Karpas-422 (cell line): ENCODE data around the gene CMKLR1. TPM values are rescaled to one million over a fixed set of nuclear protein-coding genes. Genes with fewer than 3 reads are reported as not detected.

ENCODE experiments used
- DNase-seq: peaks from one replicate; pipeline ENCODE4 v3.0.0-alpha.2; 2015
- H2AFZ ChIP-seq: fragments of 200-600 bp; sonication (generic); 2 replicates; pipeline ENCODE4 v1.6.1; 2014; ENCODE audit warnings: antibody characterized with exemption, low read length, mixed read lengths
- H3K27ac ChIP-seq: fragments of 200-600 bp; sonication (generic); 2 replicates; pipeline ENCODE4 v1.5.1; 2014; ENCODE audit warnings: mild to moderate bottlenecking, low read length, moderate library complexity
- H3K27me3 ChIP-seq: fragments of 200-600 bp; sonication (generic); 2 replicates; pipeline ENCODE4 v1.6.1; 2014; ENCODE audit warnings: low read length, mixed read lengths
- H3K36me3 ChIP-seq: fragments of 200-600 bp; sonication (generic); 2 replicates; pipeline ENCODE4 v1.6.1; 2014; ENCODE audit warnings: low read length, mixed read lengths; ENCODE audit not compliant: insufficient read depth
- H3K4me1 ChIP-seq: fragments of 200-600 bp; sonication (generic); 2 replicates; pipeline ENCODE4 v1.6.1; 2014; ENCODE audit warnings: mild to moderate bottlenecking, low read length, mixed read lengths
- H3K4me2 ChIP-seq: fragments of 200-600 bp; sonication (generic); 2 replicates; pipeline ENCODE4 v1.6.1; 2014; ENCODE audit warnings: low read length, low read depth, mild to moderate bottlenecking; ENCODE audit not compliant: poor library complexity, severe bottlenecking
- H3K4me3 ChIP-seq: fragments of 200-600 bp; sonication (generic); 2 replicates; pipeline ENCODE4 v1.5.1; 2014; ENCODE audit warnings: mild to moderate bottlenecking, antibody characterized with exemption, low read length, mixed read lengths
- H3K79me2 ChIP-seq: fragments of 200-600 bp; sonication (generic); 2 replicates; pipeline ENCODE4 v1.6.1; 2014; ENCODE audit warnings: mild to moderate bottlenecking, low read length, mixed read lengths
- H3K9ac ChIP-seq: fragments of 200-600 bp; sonication (generic); 2 replicates; pipeline ENCODE4 v1.6.0; 2014; ENCODE audit warnings: low read length
- H3K9me2 ChIP-seq: fragments of 200-600 bp; sonication (generic), shearing (Covaris generic); replicated peaks from 2 replicates; pipeline ENCODE4 v1.6.0; 2014; ENCODE audit warnings: mild to moderate bottlenecking, low read length, moderate library complexity; ENCODE audit not compliant: insufficient read depth
- H3K9me3 ChIP-seq: fragments of 300-700, 200-600 bp; sonication (generic); 2 replicates; pipeline ENCODE4 v1.6.1; 2014; ENCODE audit warnings: low read length, mixed read lengths
- H4K20me1 ChIP-seq: fragments of 200-600 bp; sonication (generic); 2 replicates; pipeline ENCODE4 v1.6.1; 2014; ENCODE audit warnings: mild to moderate bottlenecking, antibody characterized with exemption, low read length, low read depth; ENCODE audit not compliant: insufficient read depth
- total RNA-seq: library from RNA; depleted of rRNA; stranded (reverse); fragments of >200 nt; shearing (Covaris generic); gene quantifications from 2 replicates; pipeline ENCODE4 v1.2.3, GENCODE V29; 2014; ENCODE audit warnings: low replicate concordance; rRNA removed

Gene CMKLR1
- total RNA-seq = not detected in 2 replicates

DNA sequence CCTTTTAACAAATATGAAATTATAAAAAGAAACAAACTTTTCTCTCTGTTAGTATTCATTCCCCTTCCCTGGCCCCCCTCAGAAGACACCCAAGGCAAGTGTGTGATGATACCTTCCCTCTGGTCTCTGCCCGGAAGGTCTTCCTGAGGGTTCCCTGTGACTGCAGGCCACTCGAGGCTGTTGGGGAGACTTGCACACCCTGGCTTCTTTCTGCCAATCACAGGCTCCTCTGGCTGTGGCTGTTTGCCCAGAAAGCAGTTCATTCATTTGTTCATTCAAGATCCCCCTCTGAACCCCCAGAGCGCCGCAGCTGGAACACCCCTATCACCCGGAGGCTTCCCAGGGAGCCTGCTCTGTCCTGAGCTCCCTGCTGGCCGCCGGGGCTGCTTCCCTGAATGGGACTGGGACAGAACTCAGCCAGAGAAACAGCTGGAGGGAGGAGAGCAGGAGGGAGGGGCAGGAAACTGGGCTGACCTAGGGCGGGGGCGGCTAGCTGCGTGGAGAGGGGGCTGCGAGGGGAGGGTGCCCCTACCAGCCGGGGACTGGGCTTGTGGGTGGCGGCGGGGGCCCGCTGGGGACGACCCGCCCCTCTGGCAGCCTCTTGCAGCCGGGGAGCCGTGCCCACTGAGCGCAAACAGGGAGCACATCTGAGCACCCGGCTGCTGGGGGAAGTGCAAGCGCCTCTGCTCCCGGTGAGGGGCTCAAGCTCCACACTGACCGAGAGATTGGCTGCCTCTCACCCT, at the start of gene CMKLR1:
TSS of gene CMKLR1 (minus strand) at position 397 of the 743 bp plus-strand sequence. CDS start 45,720 bp downstream, outside the sequence.
- no peaks in the 10 kb centered on the region for H3K79me2 ChIP-seq
- H3K9me3 ChIP-seq = no peaks in the 10 kb centered on the region
- no peaks in the 10 kb centered on the region for H3K4me1 ChIP-seq
- H3K4me3 ChIP-seq = no peak within 1 kb of the TSS
- no peak within 1 kb of the TSS for H3K27ac ChIP-seq
- DNase-seq = no peak
- H2AFZ ChIP-seq = no peak within 1 kb of the TSS
- H3K4me2 ChIP-seq = no peak within 1 kb of the TSS
- no peaks in the 10 kb centered on the region for H3K27me3 ChIP-seq
- no peaks in the 10 kb centered on the region for H3K36me3 ChIP-seq
- H4K20me1 ChIP-seq = no peaks in the 10 kb centered on the region
- no peak within 1 kb of the TSS for H3K9ac ChIP-seq
- H3K9me2 ChIP-seq = no peaks in the 10 kb centered on the region

DNA sequence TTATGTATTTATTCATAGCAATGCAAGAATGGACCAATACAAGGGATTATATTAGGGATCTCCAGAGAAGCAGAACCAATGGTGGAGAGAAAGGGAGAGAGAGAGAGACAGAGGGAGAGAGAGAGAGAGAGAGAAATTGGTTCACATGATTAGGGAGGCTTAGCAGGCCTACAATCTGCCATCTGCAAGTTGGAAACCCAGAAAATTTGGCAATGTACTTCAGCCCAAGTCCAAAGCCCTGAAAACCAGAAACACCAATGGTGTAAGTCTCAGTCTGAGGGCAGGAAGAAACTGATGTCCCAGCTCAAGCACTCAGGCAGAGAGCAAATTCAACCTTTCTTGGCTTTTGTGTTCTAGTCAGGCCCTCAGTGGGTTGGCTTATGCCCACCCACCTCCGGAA, 48.7 kb upstream of the CMKLR1 start:
- Histone ChIP-seq H3K4me3 (no peak overlapping the region), H4K20me1 (no peaks in the 10 kb centered on the region), H3K4me1 (no peaks in the 10 kb centered on the region), H3K27me3 (no peaks in the 10 kb centered on the region), H2AFZ (no peak overlapping the region), H3K9me3 (no peaks in the 10 kb centered on the region), H3K79me2 (no peaks in the 10 kb centered on the region), H3K4me2 (no peak overlapping the region), H3K9me2 (no peaks in the 10 kb centered on the region), H3K27ac (no peak overlapping the region), H3K36me3 (no peaks in the 10 kb centered on the region), H3K9ac (no peak overlapping the region)
- DNase-seq = no peak

DNA sequence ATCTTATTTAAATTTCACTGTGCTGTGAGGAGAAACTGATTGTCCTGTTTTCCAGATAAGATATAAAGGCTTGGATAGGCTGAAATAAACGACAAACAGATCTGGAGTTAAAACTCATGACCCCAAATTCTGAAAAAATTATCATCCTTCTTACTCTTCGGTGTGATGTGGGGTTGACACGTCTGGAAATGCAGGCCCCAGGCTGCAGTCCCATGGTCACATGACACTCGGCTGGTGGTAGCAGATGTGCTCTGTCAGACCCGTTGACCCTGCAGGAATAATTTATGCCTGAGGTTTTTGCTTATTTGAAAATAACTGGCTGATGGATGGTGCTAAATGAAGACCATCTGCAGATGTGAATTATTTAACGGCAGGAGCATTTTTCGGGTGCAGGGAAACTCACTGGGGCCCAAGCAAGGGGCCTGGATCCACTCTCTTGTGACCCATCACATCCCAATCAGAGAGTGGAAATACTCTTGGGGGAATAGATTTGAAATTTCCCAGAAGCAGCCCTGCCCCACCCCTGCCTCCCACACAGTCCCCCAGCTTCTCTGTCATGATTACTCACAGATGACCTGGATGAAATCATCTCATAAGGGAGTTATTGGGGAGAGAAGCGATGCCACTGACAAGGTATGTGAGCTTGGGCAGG, 47.7 kb upstream of the CMKLR1 start:
- Histone ChIP-seq H3K27ac (no peak overlapping the region), H4K20me1 (no peaks in the 10 kb centered on the region), H3K4me1 (no peaks in the 10 kb centered on the region), H3K9ac (no peak overlapping the region), H3K9me3 (no peaks in the 10 kb centered on the region), H3K9me2 (no peaks in the 10 kb centered on the region), H2AFZ (no peak overlapping the region), H3K36me3 (no peaks in the 10 kb centered on the region), H3K79me2 (no peaks in the 10 kb centered on the region), H3K27me3 (no peaks in the 10 kb centered on the region), H3K4me2 (no peak overlapping the region), H3K4me3 (no peak overlapping the region)
- no peak for DNase-seq

- no peaks in the 10 kb centered on the region for H4K20me1 ChIP-seq
- H3K4me2 ChIP-seq = no peak overlapping the region
- H3K79me2 ChIP-seq = no peaks in the 10 kb centered on the region
- no peaks in the 10 kb centered on the region for H3K9me3 ChIP-seq
- H3K36me3 ChIP-seq = no peaks in the 10 kb centered on the region
- H2AFZ ChIP-seq = no peak overlapping the region
- H3K9me2 ChIP-seq = no peaks in the 10 kb centered on the region
- no peak overlapping the region for H3K9ac ChIP-seq
- no peaks in the 10 kb centered on the region for H3K4me1 ChIP-seq
- no peak overlapping the region for H3K27ac ChIP-seq
- H3K27me3 ChIP-seq = no peaks in the 10 kb centered on the region
- no peak overlapping the region for H3K4me3 ChIP-seq
- no peak for DNase-seq
These were observed 43.3 kb upstream of the CMKLR1 start for GRCh38 chr12:108382437-108382801.

GRCh38 chr12:108381787-108382436, 42.8 kb upstream of the CMKLR1 start:
- H3K9me2 ChIP-seq = no peaks in the 10 kb centered on the region
- H3K27me3 ChIP-seq = no peaks in the 10 kb centered on the region
- H4K20me1 ChIP-seq = no peaks in the 10 kb centered on the region
- no peak overlapping the region for H3K9ac ChIP-seq
- H3K9me3 ChIP-seq = no peaks in the 10 kb centered on the region
- H3K4me3 ChIP-seq = no peak overlapping the region
- H3K79me2 ChIP-seq = no peaks in the 10 kb centered on the region
- H3K36me3 ChIP-seq = no peaks in the 10 kb centered on the region
- no peak for DNase-seq
- H2AFZ ChIP-seq = no peak overlapping the region
- H3K27ac ChIP-seq = no peak overlapping the region
- no peaks in the 10 kb centered on the region for H3K4me1 ChIP-seq
- H3K4me2 ChIP-seq = no peak overlapping the region

DNA sequence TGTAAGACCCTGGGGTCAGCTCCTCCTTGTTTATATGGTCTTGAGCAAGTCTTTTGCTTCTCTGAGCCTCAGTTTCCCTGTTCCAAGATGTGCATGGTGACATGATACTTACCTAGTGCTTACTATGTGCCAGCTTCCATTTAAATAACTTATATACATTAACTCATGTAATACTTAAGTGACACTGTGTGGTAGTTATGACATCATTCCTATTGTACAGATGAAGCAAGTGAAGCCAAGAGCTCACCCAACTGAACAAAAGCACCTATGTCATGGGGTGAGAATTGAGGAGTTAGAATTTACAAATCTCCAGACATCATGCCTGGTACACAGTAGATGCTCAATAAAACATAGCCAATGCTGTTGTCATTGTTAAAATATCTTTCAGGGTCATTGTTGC, 41.3 kb upstream of the CMKLR1 start:
- no peak overlapping the region for H3K27ac ChIP-seq
- H3K4me3 ChIP-seq = no peak overlapping the region
- no peaks in the 10 kb centered on the region for H3K79me2 ChIP-seq
- H3K9me3 ChIP-seq = no peaks in the 10 kb centered on the region
- H3K4me1 ChIP-seq = no peaks in the 10 kb centered on the region
- H3K9me2 ChIP-seq = no peaks in the 10 kb centered on the region
- no peak overlapping the region for H2AFZ ChIP-seq
- no peaks in the 10 kb centered on the region for H3K27me3 ChIP-seq
- no peak overlapping the region for H3K9ac ChIP-seq
- no peaks in the 10 kb centered on the region for H4K20me1 ChIP-seq
- H3K4me2 ChIP-seq = no peak overlapping the region
- H3K36me3 ChIP-seq = no peaks in the 10 kb centered on the region
- no peak for DNase-seq

- Histone ChIP-seq H3K27ac (no peak overlapping the region), H2AFZ (no peak overlapping the region), H3K4me3 (no peak overlapping the region), H3K36me3 (no peaks in the 10 kb centered on the region), H3K9me2 (no peaks in the 10 kb centered on the region), H3K79me2 (no peaks in the 10 kb centered on the region), H3K4me1 (no peaks in the 10 kb centered on the region), H3K4me2 (no peak overlapping the region), H3K9ac (no peak overlapping the region), H3K9me3 (no peaks in the 10 kb centered on the region), H4K20me1 (no peaks in the 10 kb centered on the region), H3K27me3 (no peaks in the 10 kb centered on the region)
- no peak for DNase-seq
These were observed 40.7 kb upstream of the CMKLR1 start for GRCh38 chr12:108379823-108380222.

DNA sequence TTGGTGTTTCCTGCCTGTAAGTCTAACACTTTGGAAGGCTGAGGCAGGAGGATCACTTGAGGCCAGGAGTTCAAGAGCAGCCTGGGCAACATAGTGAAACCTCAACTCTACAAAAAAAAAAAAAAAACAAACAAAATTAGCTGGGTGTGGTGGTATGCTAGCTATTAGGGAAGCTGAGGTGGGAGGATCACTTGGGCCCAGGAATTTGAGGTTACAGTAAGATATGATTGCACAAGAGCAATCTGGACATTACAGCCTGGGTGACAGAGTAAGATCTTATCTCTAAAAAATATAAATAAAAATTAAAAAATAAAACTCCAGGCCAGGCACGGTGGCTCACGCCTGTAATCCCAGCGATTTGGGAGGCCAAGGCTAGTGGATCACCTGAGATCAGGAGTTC, 39.8 kb upstream of the CMKLR1 start:
- Histone ChIP-seq H3K79me2 (no peaks in the 10 kb centered on the region), H3K9ac (no peak overlapping the region), H3K4me1 (no peaks in the 10 kb centered on the region), H3K27ac (no peak overlapping the region), H3K36me3 (no peaks in the 10 kb centered on the region), H3K27me3 (no peaks in the 10 kb centered on the region), H2AFZ (no peak overlapping the region), H3K4me3 (no peak overlapping the region), H3K9me2 (no peaks in the 10 kb centered on the region), H4K20me1 (no peaks in the 10 kb centered on the region), H3K4me2 (no peak overlapping the region), H3K9me3 (no peaks in the 10 kb centered on the region)
- DNase-seq = no peak
